K562 (cell line): Measurements from ENCODE around the gene UBAC2. TPM values are rescaled to one million over a fixed set of nuclear protein-coding genes. Genes with fewer than 3 reads are reported as not detected.
A peak's percentile ranks its signal among the peaks of the same experiment; 100 is the strongest.

Experiments used
- ATAC-seq: fragments of 200-7000 bp; cut with Tn5 transposase; 3 replicates; pipeline ENCODE4 v1.9.1; 2020; ENCODE audit warnings: moderate library complexity
- BruUV-seq: library from RNA; stranded (reverse); fragments of 400-500 nt; replicated peaks from 2 replicates; lab custom pipeline; 2021; lab: Mats Ljungman, UMichigan
- CTCF ChIA-PET: fragments of 300-600 bp; formaldehyde crosslinking; extraction: SDS; loops from one replicate; lab custom pipeline; 2021; ENCODE audit warnings: low intra/inter-chr PET ratio; lab: Yijun Ruan, JAX
- POLR2A ChIA-PET: fragments of 300-600, 350-650 bp; sonication (Branson Sonifier 250); formaldehyde crosslinking; extraction: SDS; loops from one replicate; lab custom pipeline; 2021; ENCODE audit warnings: antibody characterized with exemption, inconsistent platforms; lab: Yijun Ruan, JAX
- DNase-seq, 4 experiments: peaks; one replicate each; pipeline versions ENCODE4 v3.0.0 to v3.0.0-alpha.2; 2011 to 2018; ENCODE audit warnings: low spot score in 3 of 4, mixed read lengths in 3 of 4; ENCODE audit errors: extremely low read depth in 1 of 4
- FAIRE-seq: peaks from 2 replicates; lab custom pipeline; 2011; peaks lifted over from hg19 to GRCh38; lab: Jason Lieb, UNC
- H2AFZ ChIP-seq: 2 replicates; pipeline ENCODE4 v1.6.0; 2011; ENCODE audit warnings: low read depth, low read length, control low read depth, inconsistent platforms
- H3K27ac ChIP-seq: fragments of 200-600 bp; 3 replicates; pipeline ENCODE4 v1.8.0; 2011; ENCODE audit warnings: low read depth, mild to moderate bottlenecking, control low read depth, inconsistent platforms, low read length, moderate library complexity, mixed read lengths; ENCODE audit errors: extremely low read depth
- H3K27me3 ChIP-seq, 2 experiments: fragments of 300-600 bp in 1 of 2; 2 replicates in 1 of 2; 3 replicates in 1 of 2; pipeline versions ENCODE4 v1.6.0 to v1.8.0; 2011; ENCODE audit warnings: inconsistent platforms in 2 of 2, low read length in 2 of 2, mild to moderate bottlenecking in 1 of 2, mixed read lengths in 1 of 2, moderate library complexity in 1 of 2; ENCODE audit not compliant: control insufficient read depth in 2 of 2, insufficient read depth in 2 of 2
- H3K36me3 ChIP-seq: fragments of 300-600 bp; 3 replicates; pipeline ENCODE4 v1.8.0; 2011; ENCODE audit warnings: mild to moderate bottlenecking, low read length, inconsistent platforms; ENCODE audit not compliant: control insufficient read depth, insufficient read depth
- H3K4me1 ChIP-seq, 2 experiments: fragments of 200-600 bp in 1 of 2; replicated peaks in 1 of 2; 2 replicates in 1 of 2; 3 replicates in 1 of 2; pipeline versions ENCODE4 v1.5.1 to v1.8.0; 2011; ENCODE audit warnings: inconsistent platforms in 2 of 2, low read length in 2 of 2, mild to moderate bottlenecking in 1 of 2, mixed read lengths in 1 of 2, moderate library complexity in 1 of 2; ENCODE audit not compliant: control insufficient read depth in 2 of 2, insufficient read depth in 2 of 2
- H3K4me2 ChIP-seq: 2 replicates; pipeline ENCODE4 v1.6.1; 2011; ENCODE audit warnings: low read length, control low read depth, inconsistent platforms, mixed read lengths; ENCODE audit not compliant: insufficient read depth
- H3K4me3 ChIP-seq: fragments of 200-600 bp; sonication (generic), shearing (Covaris generic); 2 replicates; pipeline ENCODE4 v1.5.1; 2016; ENCODE audit warnings: control low read depth, inconsistent platforms
- H3K79me2 ChIP-seq: fragments of 200-600 bp; 3 replicates; pipeline ENCODE4 v1.8.0; 2011; ENCODE audit warnings: low read length, inconsistent platforms; ENCODE audit not compliant: control insufficient read depth, insufficient read depth
- H3K9ac ChIP-seq, 2 experiments: 2 replicates each; pipeline versions ENCODE4 v1.6.0 to v1.6.1; 2011; ENCODE audit warnings: low read depth in 2 of 2, low read length in 2 of 2, control low read depth in 1 of 2, inconsistent platforms in 1 of 2, mild to moderate bottlenecking in 1 of 2, mixed read lengths in 1 of 2; ENCODE audit not compliant: insufficient read depth in 1 of 2
- H3K9me1 ChIP-seq: one replicate; pipeline ENCODE4 v1.6.0; 2011; ENCODE audit warnings: inconsistent platforms, mild to moderate bottlenecking, low read length, moderate library complexity; ENCODE audit not compliant: control insufficient read depth, insufficient read depth
- H3K9me3 ChIP-seq: replicated peaks from 2 replicates; pipeline ENCODE4 v1.5.1; 2011; ENCODE audit warnings: low read depth, low read length, inconsistent platforms; ENCODE audit not compliant: control insufficient read depth, insufficient read depth
- H4K20me1 ChIP-seq: replicated peaks from 2 replicates; pipeline ENCODE4 v1.6.1; 2011; ENCODE audit warnings: low read length, inconsistent platforms, mixed read lengths; ENCODE audit not compliant: control insufficient read depth, insufficient read depth
- CEBPB ChIP-seq: fragments of 450-650 bp; IDR thresholded peaks from 2 replicates; pipeline ENCODE4 v1.6.1; 2016; ENCODE audit warnings: missing genetic modification characterization, missing compliant biosample characterization
- CEBPG ChIP-seq, 3 experiments: fragments of 200-800 bp in 1 of 3; sonication (Bioruptor generic) in 1 of 3; sonication (generic) in 1 of 3; formaldehyde crosslinking in 1 of 3; IDR thresholded peaks in 2 of 3; conservative IDR thresholded peaks in 1 of 3; 2 replicates each; pipeline versions ENCODE4 v1.6.1 to v1.8.0; 2016 to 2022; ENCODE audit warnings: missing compliant biosample characterization in 2 of 3, missing genetic modification characterization in 2 of 3, mild to moderate bottlenecking in 1 of 3, missing genetic modification reagents in 1 of 3
- EHMT2 ChIP-seq: fragments of 450-650 bp; IDR thresholded peaks from 2 replicates; pipeline ENCODE4 v1.6.1; 2018; ENCODE audit warnings: antibody characterized with exemption
- KLF1 ChIP-seq: fragments of 450-650 bp; IDR thresholded peaks from 2 replicates; pipeline ENCODE4 v1.6.1; 2016; ENCODE audit warnings: missing genetic modification characterization, missing compliant biosample characterization
- KLF13 ChIP-seq: fragments of 450-650 bp; IDR thresholded peaks from 2 replicates; pipeline ENCODE4 v1.6.1; 2016; ENCODE audit warnings: missing genetic modification characterization, low read depth, mild to moderate bottlenecking, missing compliant biosample characterization, moderate library complexity, borderline replicate concordance
- KLF6 ChIP-seq: fragments of 250-450 bp; sonication (Bioruptor Pico); IDR thresholded peaks from 2 replicates; pipeline ENCODE4 v1.4.0; 2020; ENCODE audit warnings: mild to moderate bottlenecking, moderate library complexity, borderline replicate concordance
- SRSF1 ChIP-seq: fragments of 200-400 bp; formaldehyde crosslinking; IDR thresholded peaks from 2 replicates; pipeline ENCODE4 v1.6.1; 2017; ENCODE audit warnings: mild to moderate bottlenecking, low read depth, low read length, moderate library complexity
- TFAM ChIP-seq: fragments of 250-450 bp; sonication (Bioruptor Pico); conservative IDR thresholded peaks from 2 replicates; pipeline ENCODE4 v1.5.0; 2021; ENCODE audit warnings: mild to moderate bottlenecking, moderate library complexity
- TRIM24 ChIP-seq, 2 experiments: fragments of 450-650 bp; IDR thresholded peaks; 2 replicates each; pipeline ENCODE4 v1.6.1; 2016
- ZNF253 ChIP-seq: fragments of 250-450 bp; sonication (Bioruptor Pico); conservative IDR thresholded peaks from 2 replicates; pipeline ENCODE4 v1.6.1; 2021; ENCODE audit warnings: mild to moderate bottlenecking
- ZNF316 ChIP-seq: fragments of 450-650 bp; IDR thresholded peaks from 2 replicates; pipeline ENCODE4 v1.6.1; 2016
- WGBS: fragments of 100-300 bp; shearing (Covaris generic); methylation state at CpG from one replicate; pipeline ENCODE4 v1.1.6; 2016; ENCODE audit warnings: low coverage, mixed read lengths; ENCODE audit not compliant: insufficient coverage; ENCODE audit errors: missing lambda C conversion rate; 5-methylcytosine and 5-hydroxymethylcytosine counted together
- in situ Hi-C: fragments of 300-500 bp; cut with MboI; formaldehyde crosslinking; loops from 4 replicates; pipeline ENCODE4 v1.15.0; 2018; ENCODE audit warnings: inconsistent platforms, mixed read lengths
- intact Hi-C: fragments of 100-400 bp; cut with micrococcal nuclease; formaldehyde crosslinking; loops from 2 replicates; pipeline ENCODE4 v1.14.2; 2022
- polyA plus RNA-seq, 8 experiments: library from polyadenylated mRNA; depleted of rRNA in 4 of 8; stranded (reverse) in 5 of 8; unstranded in 3 of 8; fragments of >200 nt; fragmentation: Nextera tagmentation in 2 of 8; fragmentation: Illumina TruSeq in 1 of 8; extraction: Ambion mirVana in 2 of 8; extraction: Trizol in 1 of 8; gene quantifications; 2 replicates each; pipeline versions ENCODE4 v1.2.1 to v1.2.3, GENCODE V29; 2011 to 2014; ENCODE audit warnings: inconsistent platforms in 1 of 8, missing spikeins in 1 of 8
- total RNA-seq, 7 experiments: library from RNA; depleted of rRNA in 6 of 7; stranded (reverse); fragments of >200 nt in 6 of 7; fragmentation: Illumina TruSeq in 2 of 7; extraction: Trizol in 2 of 7; gene quantifications; 2 replicates each; pipeline versions ENCODE4 v1.2.1 to v1.2.3, GENCODE V29; 2011 to 2021; ENCODE audit warnings: low replicate concordance in 1 of 7
- TF ChIP-seq, protein P1 (sequence below): sonication (generic); formaldehyde crosslinking; IDR thresholded peaks from 2 replicates; pipeline ENCODE4 v1.4.0; 2020; ENCODE audit warnings: mild to moderate bottlenecking, missing genetic modification reagents

Gene UBAC2
- total and polyA plus RNA-seq, 9 of the 15 experiments (the other 6 are each of a cell fraction or from before 2014, with no cell fraction given) = 6.0 to 84.1 (median 32.3) TPM

- TF ChIP-seq SRSF1 (no peak), TFAM (CRISPR knock-in tag) (no peak), TRIM24 (IDR thresholded peaks at IDR 0.05) (no peak), KLF1 (tag) (no peak), KLF13 (tag) (no peak), EHMT2 (no peak)
These were observed 55.6 kb downstream of the UBAC2 start (continued) for GRCh38 chr13:99256283-99256682.

DNA sequence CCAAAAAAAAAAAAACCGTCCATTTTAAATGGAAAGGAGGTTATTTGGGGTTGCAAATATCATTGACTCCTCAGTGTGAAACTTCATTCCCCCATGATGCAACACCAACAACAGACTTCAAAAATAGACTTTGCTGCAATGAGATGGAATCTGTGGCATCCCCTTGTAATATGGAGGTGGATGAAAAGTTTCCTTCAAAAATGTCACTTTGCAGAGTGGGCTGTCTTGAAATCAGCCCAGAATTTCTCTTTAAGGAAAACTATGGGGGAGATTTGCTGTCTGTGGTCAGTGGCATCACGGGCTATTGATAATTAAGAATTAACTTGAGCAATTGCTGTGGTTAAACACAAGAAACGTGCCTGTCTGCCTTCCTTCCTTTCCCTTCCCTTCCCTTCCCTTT lies 56.1 kb downstream of the UBAC2 start:
- ChIA-PET POLR2A (interaction anchor here (0.8 kb wide), 1 partner anchor 11 kb away, joined by 3 read pairs; no protein-coding TSS in a partner anchor), CTCF (no interaction called here)
- DNase-seq (no peak), FAIRE-seq (no peak), ATAC-seq (no peak)
- H3K4me1 ChIP-seq = no peaks in the 10 kb centered on the region; a peak in 1 of 5 replicates
- H4K20me1 ChIP-seq = no peaks in the 10 kb centered on the region
- TF ChIP-seq CEBPG (CRISPR knock-in tag; IDR thresholded peaks at IDR 0.05) (peak; percentile 54; the same call in 1 of the 2 replicates), CEBPG (tag; conservative IDR thresholded peaks at IDR 0.05 in 1 of 2, IDR thresholded peaks at IDR 0.05 in 1 of 2) (peak in 1 of 2 experiments; percentile 64; a peak in 2 of 4 replicates), CEBPB (tag) (0 out of 2 replicates have a peak, but pooled peaks have one; percentile 13), ZNF316 (no peak), ZNF253 (CRISPR knock-in tag) (no peak), KLF6 (CRISPR knock-in tag) (no peak)
- TF ChIP-seq, protein P1, sequence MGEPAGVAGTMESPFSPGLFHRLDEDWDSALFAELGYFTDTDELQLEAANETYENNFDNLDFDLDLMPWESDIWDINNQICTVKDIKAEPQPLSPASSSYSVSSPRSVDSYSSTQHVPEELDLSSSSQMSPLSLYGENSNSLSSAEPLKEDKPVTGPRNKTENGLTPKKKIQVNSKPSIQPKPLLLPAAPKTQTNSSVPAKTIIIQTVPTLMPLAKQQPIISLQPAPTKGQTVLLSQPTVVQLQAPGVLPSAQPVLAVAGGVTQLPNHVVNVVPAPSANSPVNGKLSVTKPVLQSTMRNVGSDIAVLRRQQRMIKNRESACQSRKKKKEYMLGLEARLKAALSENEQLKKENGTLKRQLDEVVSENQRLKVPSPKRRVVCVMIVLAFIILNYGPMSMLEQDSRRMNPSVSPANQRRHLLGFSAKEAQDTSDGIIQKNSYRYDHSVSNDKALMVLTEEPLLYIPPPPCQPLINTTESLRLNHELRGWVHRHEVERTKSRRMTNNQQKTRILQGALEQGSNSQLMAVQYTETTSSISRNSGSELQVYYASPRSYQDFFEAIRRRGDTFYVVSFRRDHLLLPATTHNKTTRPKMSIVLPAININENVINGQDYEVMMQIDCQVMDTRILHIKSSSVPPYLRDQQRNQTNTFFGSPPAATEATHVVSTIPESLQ (CRISPR knock-in tag) = no peak
- no peaks in the 10 kb centered on the region for H3K9me3 ChIP-seq
- no peak overlapping the region for H3K4me2 ChIP-seq
- no TSS peak for BruUV-seq
- H3K9ac ChIP-seq = no peak overlapping the region
- no peak overlapping the region for H3K27ac ChIP-seq
- H3K9me1 ChIP-seq = no peaks in the 10 kb centered on the region
- in situ Hi-C loops = no loop called here
- no peaks in the 10 kb centered on the region for H3K27me3 ChIP-seq
- H2AFZ ChIP-seq = no peak overlapping the region
- 67% methylated on average over 2 of the region's 3 CpGs for WGBS
- intact Hi-C loops = no loop called here
- H3K36me3 ChIP-seq = peaks cover 47% of the 10 kb centered on the region; the same call in 2 of the 3 replicates
- H3K4me3 ChIP-seq = no peak overlapping the region
- no peaks in the 10 kb centered on the region for H3K79me2 ChIP-seq
